ENCODE results near the gene MIAT. TPM values are rescaled to one million over a fixed set of nuclear protein-coding genes. Genes with fewer than 3 reads are reported as not detected.

MIAT gene
- polyA plus RNA-seq, 3 donors: 0.32 to 0.50 (median 0.35) TPM

GRCh38 chr22:26718905-26719304 lies 61.5 kb downstream of the MIAT start:
- DNase-seq (ENCODE audit: low read depth in 3 of 3, low spot score in 2 of 3): no peak

- no peak for DNase-seq (ENCODE audit: low read depth in 3 of 3, low spot score in 2 of 3)
Measured at GRCh38 chr22:26722159-26722558, 64.8 kb downstream of the MIAT start.

GRCh38 chr22:26724414-26724813 lies 67.0 kb downstream of the MIAT start:
- no peak for DNase-seq (ENCODE audit: low read depth in 3 of 3, low spot score in 2 of 3)

GRCh38 chr22:26725012-26725676 lies 67.8 kb downstream of the MIAT start:
- no peak for DNase-seq (ENCODE audit: low read depth in 3 of 3, low spot score in 2 of 3)

Other genes starting within 250 kb of the MIAT start
- 1 to 10 TPM; 3.4 to 4.0 (median 3.7) TPM for gene ASPHD2, start 228.3 kb upstream of the MIAT start, polyA plus RNA-seq (ENCODE audit: insufficient read length in 3 of 3)
- 10 to 100 TPM; 30.4 to 33.0 (median 31.4) TPM for gene HPS4, start 173.8 kb upstream of the MIAT start, polyA plus RNA-seq (ENCODE audit: insufficient read length in 3 of 3)
- 10 to 100 TPM; 33.2 to 35.3 (median 33.8) TPM for gene SRRD, start 173.7 kb upstream of the MIAT start, polyA plus RNA-seq (ENCODE audit: insufficient read length in 3 of 3)
- 10 to 100 TPM; 45.6 to 47.3 (median 46.5) TPM for gene TFIP11, start 145.1 kb upstream of the MIAT start, polyA plus RNA-seq (ENCODE audit: insufficient read length in 3 of 3)
- gene TPST2, start 67.5 kb upstream of the MIAT start, polyA plus RNA-seq (ENCODE audit: insufficient read length in 3 of 3): 10 to 100 TPM; 21.7 to 29.3 (median 27.6) TPM
- under 1 TPM; 0.29 to 0.78 (median 0.69) TPM for gene CRYBB1, start 39.6 kb upstream of the MIAT start, polyA plus RNA-seq (ENCODE audit: insufficient read length in 3 of 3)
- gene CRYBA4, start 35.6 kb upstream of the MIAT start, polyA plus RNA-seq (ENCODE audit: insufficient read length in 3 of 3): not detected